OCI-LY3 (cell line): ENCODE results near the gene EIPR1.

Source experiments
- H2AFZ ChIP-seq: fragments of 200-600, 300-600 bp; shearing (Covaris generic); 2 replicates; pipeline ENCODE4 v1.6.0; 2014; ENCODE audit warnings: antibody characterized with exemption, low read depth, low read length
- H3K27ac ChIP-seq: fragments of 200-600, 300-600 bp; sonication (generic); 2 replicates; pipeline ENCODE4 v1.5.1; 2014; ENCODE audit warnings: mild to moderate bottlenecking, low read length, moderate library complexity, mixed read lengths
- H3K27me3 ChIP-seq: fragments of 200-600, 300-600 bp; sonication (generic); 2 replicates; pipeline ENCODE4 v1.6.1; 2014; ENCODE audit warnings: low read depth, low read length, mixed read lengths
- H3K36me3 ChIP-seq: fragments of 200-600, 300-600 bp; sonication (generic); replicated peaks from 2 replicates; pipeline ENCODE3; 2014; ENCODE audit warnings: low read depth, low read length, mixed read lengths
- H3K4me1 ChIP-seq: fragments of 300-600, 200-600 bp; sonication (generic); 2 replicates; pipeline ENCODE4 v1.6.1; 2014; ENCODE audit warnings: low read length, mixed read lengths
- H3K4me2 ChIP-seq: fragments of 200-600, 300-600 bp; sonication (generic); 2 replicates; pipeline ENCODE4 v1.6.1; 2014; ENCODE audit warnings: low read length, mixed read lengths
- H3K4me3 ChIP-seq: fragments of 300-600, 200-600 bp; sonication (generic); 2 replicates; pipeline ENCODE4 v1.5.1; 2014; ENCODE audit warnings: antibody characterized with exemption, mild to moderate bottlenecking, low read length, moderate library complexity
- H3K79me2 ChIP-seq: fragments of 300-600, 200-600 bp; shearing (Covaris generic); 2 replicates; pipeline ENCODE4 v1.6.1; 2014; ENCODE audit warnings: mild to moderate bottlenecking, low read length, mixed read lengths
- H3K9ac ChIP-seq: fragments of 300-600, 200-600 bp; shearing (Covaris generic); 2 replicates; pipeline ENCODE4 v1.6.0; 2014; ENCODE audit warnings: mild to moderate bottlenecking, low read length, moderate library complexity
- H3K9me3 ChIP-seq: fragments of 200-600, 300-600 bp; shearing (Covaris generic); 2 replicates; pipeline ENCODE4 v1.6.1; 2014; ENCODE audit warnings: low read length, mixed read lengths; ENCODE audit not compliant: insufficient read depth
- H4K20me1 ChIP-seq: fragments of 200-600, 300-600 bp; sonication (generic); 2 replicates; pipeline ENCODE4 v1.6.1; 2016; ENCODE audit warnings: low read length, mixed read lengths; ENCODE audit not compliant: insufficient read depth
- EZH2phosphoT487 ChIP-seq: fragments of 200-600 bp; shearing (Covaris generic); IDR thresholded peaks from 2 replicates; pipeline ENCODE4 v1.6.1; 2018; ENCODE audit warnings: antibody characterized with exemption, mixed run types, low read depth
- TF ChIP-seq, protein P1 (sequence below): fragments of 200-600, 300-600 bp; sonication (generic); IDR thresholded peaks from 2 replicates; pipeline ENCODE4 v1.5.1; 2014; ENCODE audit warnings: antibody characterized with exemption, low read length, low read depth

EIPR1 gene

GRCh38 chr2:3297523-3297922, 80.1 kb downstream of the EIPR1 start:
- Histone ChIP-seq H3K9ac (no peak overlapping the region), H4K20me1 (no peaks in the 10 kb centered on the region; the same call in 1 of the 2 replicates), H3K27ac (no peak overlapping the region), H3K9me3 (no peaks in the 10 kb centered on the region), H2AFZ (no peak overlapping the region), H3K4me3 (no peak overlapping the region), H3K79me2 (no peaks in the 10 kb centered on the region), H3K4me2 (no peak overlapping the region), H3K27me3 (no peaks in the 10 kb centered on the region), H3K4me1 (no peaks in the 10 kb centered on the region), H3K36me3 (peaks cover 4% of the 10 kb centered on the region)
- no peak for TF ChIP-seq EZH2phosphoT487
- TF ChIP-seq, protein P1, sequence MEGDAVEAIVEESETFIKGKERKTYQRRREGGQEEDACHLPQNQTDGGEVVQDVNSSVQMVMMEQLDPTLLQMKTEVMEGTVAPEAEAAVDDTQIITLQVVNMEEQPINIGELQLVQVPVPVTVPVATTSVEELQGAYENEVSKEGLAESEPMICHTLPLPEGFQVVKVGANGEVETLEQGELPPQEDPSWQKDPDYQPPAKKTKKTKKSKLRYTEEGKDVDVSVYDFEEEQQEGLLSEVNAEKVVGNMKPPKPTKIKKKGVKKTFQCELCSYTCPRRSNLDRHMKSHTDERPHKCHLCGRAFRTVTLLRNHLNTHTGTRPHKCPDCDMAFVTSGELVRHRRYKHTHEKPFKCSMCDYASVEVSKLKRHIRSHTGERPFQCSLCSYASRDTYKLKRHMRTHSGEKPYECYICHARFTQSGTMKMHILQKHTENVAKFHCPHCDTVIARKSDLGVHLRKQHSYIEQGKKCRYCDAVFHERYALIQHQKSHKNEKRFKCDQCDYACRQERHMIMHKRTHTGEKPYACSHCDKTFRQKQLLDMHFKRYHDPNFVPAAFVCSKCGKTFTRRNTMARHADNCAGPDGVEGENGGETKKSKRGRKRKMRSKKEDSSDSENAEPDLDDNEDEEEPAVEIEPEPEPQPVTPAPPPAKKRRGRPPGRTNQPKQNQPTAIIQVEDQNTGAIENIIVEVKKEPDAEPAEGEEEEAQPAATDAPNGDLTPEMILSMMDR: no peak

DNA sequence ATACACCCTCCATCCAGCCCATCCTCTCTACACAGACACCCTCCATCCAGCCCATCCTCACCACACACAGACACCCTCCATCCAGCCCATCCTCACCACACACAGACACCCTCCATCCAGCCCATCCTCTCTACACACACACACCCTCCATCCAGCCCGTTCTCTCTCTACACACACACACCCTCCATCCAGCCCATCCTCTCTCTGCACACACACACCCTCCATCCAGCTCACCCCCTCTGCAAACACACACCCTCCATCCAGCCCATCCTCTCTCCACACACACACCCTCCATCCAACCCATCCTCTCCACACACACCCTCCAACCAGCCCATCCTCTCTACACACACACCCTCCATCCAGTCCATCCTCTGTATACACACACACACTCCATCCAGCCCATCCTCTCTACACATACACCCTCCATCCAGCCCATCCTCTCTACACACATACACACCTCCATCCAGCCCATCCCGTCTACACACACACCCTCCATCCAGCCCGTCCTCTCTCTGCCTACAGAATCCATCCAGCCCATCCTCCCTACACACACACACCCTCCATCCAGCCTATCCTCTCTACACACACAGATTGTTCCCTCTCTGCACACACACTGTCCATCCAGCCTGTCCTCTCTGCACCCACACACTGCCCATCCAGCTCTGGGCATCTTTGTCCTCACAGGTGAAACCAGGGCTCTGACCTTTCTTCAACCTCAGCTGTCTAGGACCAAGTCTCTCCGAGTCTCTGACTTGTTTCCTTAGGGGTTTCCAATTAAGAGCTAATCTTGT, 81.2 kb downstream of the EIPR1 start:
- Histone ChIP-seq H3K27me3 (no peaks in the 10 kb centered on the region), H4K20me1 (no peaks in the 10 kb centered on the region; the same call in 1 of the 2 replicates), H3K4me2 (no peak overlapping the region), H3K79me2 (no peaks in the 10 kb centered on the region), H3K36me3 (no peaks in the 10 kb centered on the region), H3K9ac (no peak overlapping the region), H3K4me3 (no peak overlapping the region), H3K4me1 (no peaks in the 10 kb centered on the region), H3K27ac (no peak overlapping the region), H2AFZ (no peak overlapping the region), H3K9me3 (no peaks in the 10 kb centered on the region)
- TF ChIP-seq EZH2phosphoT487: no peak
- TF ChIP-seq, protein P1: no peak

DNA sequence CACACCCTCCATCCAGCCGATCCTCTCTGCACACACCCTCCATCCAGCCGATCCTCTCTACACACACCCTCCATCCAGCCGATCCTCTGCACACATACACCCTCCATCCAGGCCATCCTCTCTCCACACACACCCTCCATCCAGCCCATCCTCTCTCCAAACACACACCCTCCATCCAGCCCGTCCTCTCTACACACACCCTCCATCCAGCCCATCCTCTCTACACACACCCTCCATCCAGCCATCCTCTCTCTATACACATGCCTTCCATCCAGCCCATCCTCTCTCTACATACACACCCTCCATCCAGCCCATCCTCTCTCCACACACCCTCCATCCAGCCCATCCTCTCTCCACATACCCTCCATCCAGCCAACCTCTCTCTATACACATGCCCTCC, 83.1 kb downstream of the EIPR1 start:
- H3K79me2 ChIP-seq: peaks cover 3% of the 10 kb centered on the region; the same call in 1 of the 2 replicates
- no peak overlapping the region for H3K4me3 ChIP-seq
- H3K9me3 ChIP-seq: no peaks in the 10 kb centered on the region
- no peaks in the 10 kb centered on the region for H3K27me3 ChIP-seq
- H3K27ac ChIP-seq: no peak overlapping the region
- H4K20me1 ChIP-seq: no peaks in the 10 kb centered on the region; the same call in 1 of the 2 replicates
- H2AFZ ChIP-seq: no peak overlapping the region
- no peak overlapping the region for H3K9ac ChIP-seq
- H3K4me2 ChIP-seq: no peak overlapping the region
- no peaks in the 10 kb centered on the region for H3K36me3 ChIP-seq
- TF ChIP-seq, protein P1: no peak
- no peak for TF ChIP-seq EZH2phosphoT487
- no peaks in the 10 kb centered on the region for H3K4me1 ChIP-seq

DNA sequence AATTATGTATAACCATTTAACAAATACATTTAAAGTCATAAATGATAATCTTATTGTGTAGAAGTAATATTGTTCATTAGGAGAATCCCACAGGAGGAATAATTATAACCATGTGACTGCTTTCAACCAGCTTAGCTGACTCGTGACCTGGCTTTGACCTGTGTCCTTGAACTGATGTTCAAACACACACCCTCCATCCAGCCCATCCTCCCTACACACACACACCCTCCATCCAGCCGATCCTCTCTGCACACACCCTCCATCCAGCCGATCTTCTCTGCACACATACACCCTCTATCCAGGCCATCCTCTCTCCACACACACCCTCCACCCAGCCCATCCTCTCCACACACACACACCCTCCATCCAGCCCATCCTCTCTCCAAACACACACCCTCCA, 83.5 kb downstream of the EIPR1 start:
- H3K9ac ChIP-seq: no peak overlapping the region
- H3K4me3 ChIP-seq: no peak overlapping the region
- H3K4me1 ChIP-seq: no peaks in the 10 kb centered on the region
- H3K36me3 ChIP-seq: no peaks in the 10 kb centered on the region
- H3K9me3 ChIP-seq: no peaks in the 10 kb centered on the region
- H2AFZ ChIP-seq: no peak overlapping the region
- no peak overlapping the region for H3K27ac ChIP-seq
- H3K4me2 ChIP-seq: no peak overlapping the region
- TF ChIP-seq, protein P1: no peak
- no peak for TF ChIP-seq EZH2phosphoT487
- no peaks in the 10 kb centered on the region for H3K27me3 ChIP-seq
- peaks cover 3% of the 10 kb centered on the region; the same call in 1 of the 2 replicates for H3K79me2 ChIP-seq
- no peaks in the 10 kb centered on the region; the same call in 1 of the 2 replicates for H4K20me1 ChIP-seq
